Panc1 (cell line): ENCODE data around the gene PCNX1. TPM values are rescaled to one million over a fixed set of nuclear protein-coding genes. Genes with fewer than 3 reads are reported as not detected.

Source experiments
- ATAC-seq: fragments of 200-7000 bp; cut with Tn5 transposase; 2 replicates; pipeline ENCODE4 v1.9.1; 2020; ENCODE audit warnings: mild to moderate bottlenecking, moderate library complexity
- BruUV-seq: library from RNA; stranded (reverse); fragments of 400-500 nt; replicated peaks from 2 replicates; lab custom pipeline; 2021; lab: Mats Ljungman, UMichigan
- CTCF ChIA-PET: fragments of 300-600 bp; sonication (Branson Sonifier 250); formaldehyde crosslinking; loops from one replicate; lab custom pipeline; 2022; ENCODE audit warnings: antibody characterized with exemption; lab: Charles Lee
- POLR2A ChIA-PET: fragments of 300-600 bp; sonication (Branson Sonifier 250); formaldehyde crosslinking; loops from one replicate; lab custom pipeline; 2022; ENCODE audit warnings: antibody characterized with exemption; lab: Charles Lee
- DNase-seq: peaks from one replicate; pipeline ENCODE4 v3.0.0-alpha.2; 2010; ENCODE audit warnings: low read depth, low spot score
- H3K27ac ChIP-seq: 2 replicates; pipeline ENCODE4 v1.5.1; 2011; ENCODE audit warnings: mild to moderate bottlenecking, low read length, inconsistent platforms
- H3K27me3 ChIP-seq: fragments of 200-500 bp; sonication (Bioruptor generic); 2 replicates; pipeline ENCODE4 v1.6.0; 2014; ENCODE audit warnings: low read length, inconsistent platforms; ENCODE audit not compliant: control insufficient read depth, insufficient read depth
- H3K36me3 ChIP-seq: fragments of 200-500 bp; sonication (Bioruptor generic); 2 replicates; pipeline ENCODE4 v1.5.1; 2014; ENCODE audit warnings: inconsistent platforms, mild to moderate bottlenecking, low read length, moderate library complexity; ENCODE audit not compliant: control insufficient read depth, insufficient read depth
- H3K4me1 ChIP-seq: 2 replicates; pipeline ENCODE4 v1.5.1; 2011; ENCODE audit warnings: inconsistent platforms, mild to moderate bottlenecking, low read length, moderate library complexity; ENCODE audit not compliant: control insufficient read depth, insufficient read depth
- H3K4me3 ChIP-seq, 2 experiments: 2 replicates each; pipeline ENCODE4 v1.5.1; 2011 to 2012; ENCODE audit warnings: low read depth in 2 of 2, low read length in 2 of 2, mild to moderate bottlenecking in 2 of 2, inconsistent platforms in 1 of 2, moderate library complexity in 1 of 2
- H3K9me3 ChIP-seq: fragments of 200-500 bp; sonication (Bioruptor generic); 2 replicates; pipeline ENCODE4 v1.5.1; 2014; ENCODE audit warnings: low read depth, mild to moderate bottlenecking, inconsistent platforms, low read length, moderate library complexity; ENCODE audit not compliant: control insufficient read depth, insufficient read depth
- CTCF ChIP-seq: fragments of 450-650 bp; IDR thresholded peaks from 2 replicates; pipeline ENCODE4 v1.5.1; 2017; ENCODE audit warnings: mild to moderate bottlenecking
- POLR2AphosphoS5 ChIP-seq: IDR thresholded peaks from 2 replicates; pipeline ENCODE4 v1.6.1; 2012; ENCODE audit warnings: mild to moderate bottlenecking, low read depth, low read length, moderate library complexity
- SIN3A ChIP-seq: IDR thresholded peaks from 2 replicates; pipeline ENCODE4 v1.6.1; 2012; ENCODE audit warnings: low read depth, mild to moderate bottlenecking, low read length, moderate library complexity, borderline replicate concordance; ENCODE audit not compliant: insufficient read depth
- TCF7L2 ChIP-seq: IDR thresholded peaks from 2 replicates; pipeline ENCODE4 v1.6.1; 2011; ENCODE audit warnings: mild to moderate bottlenecking, low read depth, low read length, inconsistent platforms
- in situ Hi-C: cut with HindIII; loops from 2 replicates; pipeline ENCODE4 v1.10.0; 2016; ENCODE audit warnings: low sequenced_read_pairs, low pct_unique_long_range_greater_than_20kb
- intact Hi-C: fragments of 100-400 bp; cut with micrococcal nuclease; formaldehyde crosslinking; loops from one replicate; pipeline ENCODE4 v1.10.0; 2022; ENCODE audit not compliant: unreplicated experiment
- total RNA-seq: library from RNA; stranded (reverse); gene quantifications from one replicate; pipeline ENCODE4 v1.2.1, GENCODE V29; 2021; ENCODE audit not compliant: unreplicated experiment
- TF ChIP-seq, protein P1 (sequence below), 2 experiments: IDR thresholded peaks; 2 replicates each; pipeline ENCODE4 v1.6.1; 2011 to 2012; ENCODE audit warnings: low read depth in 2 of 2, control low read depth in 1 of 2, low read length in 1 of 2, mild to moderate bottlenecking in 1 of 2, moderate library complexity in 1 of 2; ENCODE audit not compliant: insufficient read depth in 1 of 2

PCNX1 gene
- total RNA-seq, 1 experiment from 2014 or later: 30.5 TPM

DNA sequence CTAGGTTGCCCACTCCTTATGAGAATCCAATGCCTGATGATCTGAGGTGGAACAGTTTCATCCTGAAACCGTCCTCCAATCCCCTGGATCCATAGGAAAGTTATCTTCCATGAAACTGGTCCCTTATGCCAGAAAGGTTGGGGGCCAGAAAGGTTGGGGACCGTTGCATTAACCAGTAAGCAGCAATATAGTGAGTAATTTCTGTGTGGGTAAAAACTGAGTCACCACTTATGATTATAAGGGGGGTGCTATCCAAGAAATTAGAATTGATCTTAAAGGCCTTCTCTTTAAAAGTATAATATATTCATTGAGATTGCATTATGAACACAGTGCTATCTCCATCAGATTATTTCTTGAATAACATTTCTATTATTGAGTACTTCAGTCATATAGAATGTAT lies 97.2 kb downstream of the PCNX1 start:
- H3K27ac ChIP-seq: no peak overlapping the region
- BruUV-seq: no TSS peak

DNA sequence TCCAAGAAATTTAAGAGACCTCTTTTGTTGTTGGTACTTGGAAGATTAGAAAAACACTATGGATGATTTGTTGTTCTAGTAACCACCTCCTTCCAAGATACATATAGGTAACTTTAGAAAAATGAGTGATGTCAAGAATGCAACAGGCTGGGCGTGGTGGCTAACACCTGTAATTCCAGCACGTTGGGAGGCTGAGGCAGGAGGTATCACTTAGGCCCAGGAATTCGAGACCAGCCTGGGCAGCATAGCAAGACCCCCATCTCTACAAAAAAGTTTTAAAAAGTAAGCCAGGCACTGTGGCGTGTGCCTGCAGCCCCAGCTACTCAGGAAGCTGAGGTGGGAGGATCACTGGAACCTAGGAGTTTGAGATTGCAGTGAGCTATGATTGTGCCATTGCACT lies 97.8 kb downstream of the PCNX1 start:
- CTCF ChIA-PET: no interaction called here
- Histone ChIP-seq H3K4me1 (no peaks in the 10 kb centered on the region), H3K27me3 (no peaks in the 10 kb centered on the region), H3K36me3 (no peaks in the 10 kb centered on the region; the same call in 1 of the 2 replicates), H3K27ac (no peak overlapping the region), H3K9me3 (no peaks in the 10 kb centered on the region), H3K4me3 (no peak overlapping the region)
- POLR2A ChIA-PET: no interaction called here
- ATAC-seq (no peak), DNase-seq (no peak)
- BruUV-seq: no TSS peak
- TF ChIP-seq SIN3A (no peak), CTCF (no peak), POLR2AphosphoS5 (no peak), TCF7L2 (no peak)
- TF ChIP-seq, protein P1, sequence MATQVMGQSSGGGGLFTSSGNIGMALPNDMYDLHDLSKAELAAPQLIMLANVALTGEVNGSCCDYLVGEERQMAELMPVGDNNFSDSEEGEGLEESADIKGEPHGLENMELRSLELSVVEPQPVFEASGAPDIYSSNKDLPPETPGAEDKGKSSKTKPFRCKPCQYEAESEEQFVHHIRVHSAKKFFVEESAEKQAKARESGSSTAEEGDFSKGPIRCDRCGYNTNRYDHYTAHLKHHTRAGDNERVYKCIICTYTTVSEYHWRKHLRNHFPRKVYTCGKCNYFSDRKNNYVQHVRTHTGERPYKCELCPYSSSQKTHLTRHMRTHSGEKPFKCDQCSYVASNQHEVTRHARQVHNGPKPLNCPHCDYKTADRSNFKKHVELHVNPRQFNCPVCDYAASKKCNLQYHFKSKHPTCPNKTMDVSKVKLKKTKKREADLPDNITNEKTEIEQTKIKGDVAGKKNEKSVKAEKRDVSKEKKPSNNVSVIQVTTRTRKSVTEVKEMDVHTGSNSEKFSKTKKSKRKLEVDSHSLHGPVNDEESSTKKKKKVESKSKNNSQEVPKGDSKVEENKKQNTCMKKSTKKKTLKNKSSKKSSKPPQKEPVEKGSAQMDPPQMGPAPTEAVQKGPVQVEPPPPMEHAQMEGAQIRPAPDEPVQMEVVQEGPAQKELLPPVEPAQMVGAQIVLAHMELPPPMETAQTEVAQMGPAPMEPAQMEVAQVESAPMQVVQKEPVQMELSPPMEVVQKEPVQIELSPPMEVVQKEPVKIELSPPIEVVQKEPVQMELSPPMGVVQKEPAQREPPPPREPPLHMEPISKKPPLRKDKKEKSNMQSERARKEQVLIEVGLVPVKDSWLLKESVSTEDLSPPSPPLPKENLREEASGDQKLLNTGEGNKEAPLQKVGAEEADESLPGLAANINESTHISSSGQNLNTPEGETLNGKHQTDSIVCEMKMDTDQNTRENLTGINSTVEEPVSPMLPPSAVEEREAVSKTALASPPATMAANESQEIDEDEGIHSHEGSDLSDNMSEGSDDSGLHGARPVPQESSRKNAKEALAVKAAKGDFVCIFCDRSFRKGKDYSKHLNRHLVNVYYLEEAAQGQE (IDR thresholded peaks at IDR 0.05; ENCODE audit: insufficient read depth in 1 of 2, low read depth in 2 of 2, low read length in 1 of 2): no peak
- intact Hi-C loops (no loop called here), in situ Hi-C loops (no loop called here)

More for the DNA sequence above, 97.2 kb downstream of the PCNX1 start:
- DNase-seq: no peak
- no peaks in the 10 kb centered on the region for H3K9me3 ChIP-seq
- H3K4me1 ChIP-seq: no peaks in the 10 kb centered on the region
- ChIA-PET POLR2A (no interaction called here), CTCF (interaction anchor here (0.6 kb wide), 1 partner anchor 28 kb away, joined by 3 read pairs; no protein-coding TSS in a partner anchor)
- TF ChIP-seq CTCF: no peak
- TF ChIP-seq, protein P1 (IDR thresholded peaks at IDR 0.05; ENCODE audit: insufficient read depth in 1 of 2, low read depth in 2 of 2, low read length in 1 of 2): no peak
- TF ChIP-seq POLR2AphosphoS5: no peak
- TF ChIP-seq SIN3A: no peak
- TF ChIP-seq TCF7L2: no peak
- no peak for ATAC-seq
- intact Hi-C loops (no loop called here), in situ Hi-C loops (no loop called here)
- no peaks in the 10 kb centered on the region for H3K27me3 ChIP-seq
- no peak overlapping the region for H3K4me3 ChIP-seq
- H3K36me3 ChIP-seq: no peaks in the 10 kb centered on the region
